OCI-LY7 (cell line): Measurements from ENCODE around the gene TAAR6.

Experiments used
- EZH2phosphoT487 ChIP-seq: fragments of 200-600 bp; sonication (generic); IDR thresholded peaks from 2 replicates; pipeline ENCODE4 v1.6.1; 2018; ENCODE audit warnings: low read depth, borderline replicate concordance, mild to moderate bottlenecking, mixed run types, antibody characterized with exemption, low read length, moderate library complexity, mixed read lengths
- TF ChIP-seq, protein P1 (sequence below): fragments of 200-600 bp; sonication (generic); conservative IDR thresholded peaks from 2 replicates; pipeline ENCODE4 v1.5.1; 2014; ENCODE audit warnings: mild to moderate bottlenecking, antibody characterized with exemption, low read length, moderate library complexity, mixed read lengths

DNA sequence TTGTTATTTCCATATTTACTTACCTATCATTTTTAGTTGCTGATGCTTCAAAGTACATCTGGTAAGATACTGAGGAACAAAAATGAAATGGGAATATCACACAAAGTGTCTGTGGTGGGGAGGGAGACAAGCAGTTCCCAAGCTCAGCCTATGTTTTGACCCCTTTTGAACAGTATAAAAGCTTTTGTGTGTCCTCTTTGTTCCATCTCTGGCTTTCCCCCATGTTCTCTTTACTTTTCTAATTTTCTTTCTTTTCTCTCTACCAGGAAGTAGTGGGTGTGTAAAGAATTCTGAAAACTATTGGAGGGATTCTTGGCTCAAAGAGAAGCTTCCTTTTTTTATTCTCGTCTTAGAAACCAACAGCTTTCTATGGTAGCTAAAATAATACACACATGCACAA, 46.6 kb downstream of the TAAR6 start:
- TF ChIP-seq, protein P1, sequence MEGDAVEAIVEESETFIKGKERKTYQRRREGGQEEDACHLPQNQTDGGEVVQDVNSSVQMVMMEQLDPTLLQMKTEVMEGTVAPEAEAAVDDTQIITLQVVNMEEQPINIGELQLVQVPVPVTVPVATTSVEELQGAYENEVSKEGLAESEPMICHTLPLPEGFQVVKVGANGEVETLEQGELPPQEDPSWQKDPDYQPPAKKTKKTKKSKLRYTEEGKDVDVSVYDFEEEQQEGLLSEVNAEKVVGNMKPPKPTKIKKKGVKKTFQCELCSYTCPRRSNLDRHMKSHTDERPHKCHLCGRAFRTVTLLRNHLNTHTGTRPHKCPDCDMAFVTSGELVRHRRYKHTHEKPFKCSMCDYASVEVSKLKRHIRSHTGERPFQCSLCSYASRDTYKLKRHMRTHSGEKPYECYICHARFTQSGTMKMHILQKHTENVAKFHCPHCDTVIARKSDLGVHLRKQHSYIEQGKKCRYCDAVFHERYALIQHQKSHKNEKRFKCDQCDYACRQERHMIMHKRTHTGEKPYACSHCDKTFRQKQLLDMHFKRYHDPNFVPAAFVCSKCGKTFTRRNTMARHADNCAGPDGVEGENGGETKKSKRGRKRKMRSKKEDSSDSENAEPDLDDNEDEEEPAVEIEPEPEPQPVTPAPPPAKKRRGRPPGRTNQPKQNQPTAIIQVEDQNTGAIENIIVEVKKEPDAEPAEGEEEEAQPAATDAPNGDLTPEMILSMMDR, result no peak
- TF ChIP-seq EZH2phosphoT487, result no peak
